ENCODE results near the gene NDUFS2.

- TF ChIP-seq CTCF (IDR thresholded peaks at IDR 0.05) (no peak), POLR2A (IDR thresholded peaks at IDR 0.05) (no peak)
These were observed 10.2 kb upstream of the NDUFS2 start for GRCh38 chr1:161191971-161192370.

Measured in tibial nerve (tissue), 3 donors.